Activated T-helper 1 cell treated with Interleukin-2 at 50 U/mL for 16 hours (primary cell): Measurements from ENCODE around the gene HDAC1.
"Not testable (repeated sequence)": the region's sequence is repeated elsewhere in the genome, so short reads cannot be mapped to it uniquely, and the experiment has no call there.

ENCODE experiments used
- DNase-seq: peaks from one replicate; pipeline ENCODE4 v3.0.0-alpha.2; 2020; ENCODE audit warnings: low read depth

Gene HDAC1

DNA sequence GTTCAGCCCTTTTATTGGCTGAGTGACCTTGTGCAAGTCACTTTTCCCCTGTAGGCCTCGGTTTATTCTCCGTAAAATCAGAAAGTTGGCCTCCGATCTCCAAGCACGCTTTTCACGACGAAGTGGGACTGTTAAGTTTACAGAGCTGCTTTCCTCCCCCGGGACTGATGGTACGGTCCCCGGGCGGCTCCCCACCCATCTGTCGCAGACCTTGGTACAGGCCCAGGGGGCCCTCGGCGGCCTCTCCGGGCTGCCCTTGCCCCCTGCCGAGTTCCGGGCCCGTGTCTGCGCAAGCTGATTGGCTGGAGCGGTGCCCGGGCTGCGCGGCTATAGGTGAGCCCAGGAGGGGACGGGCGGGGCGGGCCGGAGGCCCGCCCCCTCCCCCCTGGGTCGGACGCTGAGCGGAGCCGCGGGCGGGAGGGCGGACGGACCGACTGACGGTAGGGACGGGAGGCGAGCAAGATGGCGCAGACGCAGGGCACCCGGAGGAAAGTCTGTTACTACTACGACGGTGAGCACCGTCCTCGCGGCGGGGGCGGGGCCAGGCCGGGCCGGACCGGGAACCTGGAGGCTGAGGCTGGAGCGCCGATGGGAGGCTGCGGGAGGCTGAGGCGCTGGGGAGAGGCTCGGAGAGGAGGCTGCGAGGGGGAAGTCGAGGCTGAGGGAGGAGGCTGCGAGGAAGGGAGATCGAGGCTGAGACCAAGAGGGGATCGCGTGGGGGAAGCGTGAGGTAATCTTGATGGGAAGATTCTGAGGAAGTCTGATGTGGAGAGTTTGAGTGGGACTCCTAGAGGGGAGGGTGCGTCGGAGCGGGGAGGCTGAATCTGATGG, at the start of gene HDAC1:
Gene HDAC1 (plus strand): TSS at position 376 of the 831 bp plus-strand sequence. CDS start 87 bp downstream, at position 463.
- peak; percentile 97 for DNase-seq

DNA sequence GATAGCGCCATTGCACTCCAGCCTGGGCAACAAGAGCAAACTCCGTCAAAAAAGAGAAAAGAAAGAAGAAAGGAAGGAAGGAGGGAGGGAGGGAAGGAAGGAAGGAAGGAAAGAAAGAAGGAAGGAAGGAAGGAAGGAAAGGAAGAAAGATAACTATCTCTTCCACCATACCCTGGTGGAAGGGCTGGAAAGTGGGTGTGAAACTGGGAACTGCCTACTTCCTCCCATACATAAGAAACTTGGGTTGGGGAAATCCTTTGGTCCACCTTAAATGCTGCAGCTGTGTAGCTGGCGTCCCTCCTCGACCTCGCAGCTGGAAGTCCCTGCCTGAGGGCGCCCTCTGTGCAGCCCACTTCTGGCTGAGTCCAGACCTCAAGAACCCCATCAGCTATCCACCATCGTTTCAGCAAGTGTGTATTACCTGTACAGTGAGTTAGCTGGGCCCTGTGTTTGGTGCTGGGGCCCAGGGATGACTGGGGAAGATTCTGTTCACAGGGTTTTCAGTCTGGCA, 49.5 kb upstream of the HDAC1 start:
- DNase-seq, result no peak

DNA sequence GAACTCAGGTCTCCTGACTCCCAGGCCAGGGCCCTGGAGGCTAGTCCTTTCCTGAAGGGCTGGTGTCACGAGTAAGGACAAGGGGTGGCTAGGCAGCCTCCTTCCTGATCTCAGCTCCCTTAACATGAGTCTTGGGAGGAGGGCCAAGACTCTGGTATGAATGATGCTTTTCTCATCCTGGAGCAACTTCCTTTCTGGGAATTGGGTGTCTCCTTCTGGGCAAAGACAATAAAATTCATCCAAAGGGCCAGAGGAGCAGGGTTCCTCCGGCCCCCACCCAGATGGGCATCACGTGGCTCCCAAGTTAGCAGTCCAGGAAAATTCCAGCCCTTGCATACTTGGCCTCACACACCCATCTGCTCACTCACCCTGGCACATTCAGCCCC, 45.0 kb upstream of the HDAC1 start, which contains the start of gene FAM167B:
Gene FAM167B (plus strand): TSS at position 335 of the 386 bp plus-strand sequence. CDS start 200 bp downstream, outside the sequence.
- DNase-seq, result no peak

DNA sequence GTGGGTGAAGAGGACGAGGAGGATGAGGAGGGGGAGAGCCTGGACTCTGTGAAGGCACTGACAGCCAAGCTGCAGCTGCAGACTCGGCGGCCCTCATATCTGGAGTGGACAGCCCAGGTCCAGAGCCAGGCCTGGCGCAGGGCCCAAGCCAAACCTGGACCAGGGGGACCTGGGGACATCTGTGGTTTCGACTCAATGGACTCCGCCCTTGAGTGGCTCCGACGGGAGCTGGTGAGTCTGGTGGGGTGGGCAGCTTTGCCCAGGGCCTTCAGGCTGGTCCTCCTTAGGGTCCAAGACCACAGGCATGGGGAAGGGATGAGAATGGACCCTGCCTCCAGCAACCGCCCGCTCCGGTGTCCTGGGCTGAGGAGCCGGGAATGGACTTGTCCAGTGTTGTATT, 44.4 kb upstream of the HDAC1 start:
- DNase-seq, result no peak

DNA sequence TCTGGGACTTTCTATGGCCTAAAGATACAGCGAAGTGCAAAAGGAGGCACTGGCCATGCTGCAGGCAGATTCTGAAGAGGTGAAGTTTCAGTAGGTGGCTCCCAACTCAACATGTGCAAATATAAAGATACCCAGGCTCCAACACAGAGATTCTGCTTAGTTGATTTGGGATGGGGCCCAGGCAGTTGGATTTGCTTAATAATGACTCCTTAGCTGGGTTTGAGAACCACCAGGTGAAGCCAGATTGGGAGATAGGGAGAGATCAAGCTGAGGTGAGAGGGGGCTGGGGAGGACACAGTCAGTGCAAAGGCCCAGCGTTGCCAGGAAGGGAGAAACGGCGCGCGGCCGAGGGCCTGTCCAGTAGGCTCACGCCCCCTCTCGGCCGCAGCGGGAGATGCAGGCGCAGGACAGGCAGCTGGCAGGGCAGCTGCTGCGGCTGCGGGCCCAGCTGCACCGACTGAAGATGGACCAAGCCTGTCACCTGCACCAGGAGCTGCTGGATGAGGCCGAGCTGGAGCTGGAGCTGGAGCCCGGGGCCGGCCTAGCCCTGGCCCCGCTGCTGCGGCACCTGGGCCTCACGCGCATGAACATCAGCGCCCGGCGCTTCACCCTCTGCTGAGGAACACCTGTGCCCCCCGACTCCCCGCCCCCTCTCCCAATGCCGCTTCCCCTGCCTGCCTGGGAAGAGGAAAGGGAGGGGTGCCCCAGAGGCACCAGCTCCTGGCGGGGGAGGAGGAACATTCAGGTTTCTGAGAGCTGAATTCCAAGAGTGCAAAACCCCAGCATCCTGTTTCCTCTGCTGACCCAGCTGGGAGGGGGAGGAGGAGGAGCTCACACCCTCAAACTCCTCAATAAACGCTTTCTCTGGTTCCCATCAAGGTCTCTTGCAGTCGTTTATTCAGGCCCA, 43.6 kb upstream of the HDAC1 start:
- DNase-seq, result peak; percentile 52

DNA sequence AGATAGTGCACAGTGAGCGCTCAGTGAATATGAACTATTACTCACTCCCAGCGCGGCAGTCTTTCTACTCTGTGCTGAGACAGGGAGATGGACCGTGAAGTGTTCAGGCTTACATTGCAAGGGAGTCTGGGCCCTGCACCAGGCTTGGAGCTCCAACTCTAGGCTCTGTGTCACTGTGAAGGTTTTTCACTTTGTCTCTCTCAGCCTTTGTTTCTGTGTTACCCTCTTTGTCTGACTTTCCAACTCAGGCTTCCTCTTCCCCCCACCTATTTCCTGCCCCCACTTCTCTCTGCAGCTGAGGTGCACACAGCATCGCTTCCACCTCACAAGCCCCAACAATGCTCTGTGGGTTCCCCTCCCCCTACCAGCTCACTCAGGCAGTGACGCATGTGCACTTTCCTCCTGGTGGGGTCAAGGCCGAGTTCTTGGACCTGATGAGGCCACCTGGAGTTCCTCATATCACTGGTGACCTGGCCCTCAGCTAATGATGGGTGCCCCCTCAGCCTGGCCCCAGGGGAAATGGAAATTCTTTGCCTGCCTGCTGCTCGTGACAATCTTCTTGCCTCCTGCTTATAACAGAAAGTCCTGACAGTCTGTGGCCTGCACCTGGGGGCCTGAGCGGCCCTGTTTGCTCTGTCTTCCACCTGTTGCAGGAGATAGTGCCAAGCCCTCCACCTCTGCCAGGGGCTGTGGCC, 41.9 kb upstream of the HDAC1 start:
- DNase-seq, result peak; percentile 72

DNA sequence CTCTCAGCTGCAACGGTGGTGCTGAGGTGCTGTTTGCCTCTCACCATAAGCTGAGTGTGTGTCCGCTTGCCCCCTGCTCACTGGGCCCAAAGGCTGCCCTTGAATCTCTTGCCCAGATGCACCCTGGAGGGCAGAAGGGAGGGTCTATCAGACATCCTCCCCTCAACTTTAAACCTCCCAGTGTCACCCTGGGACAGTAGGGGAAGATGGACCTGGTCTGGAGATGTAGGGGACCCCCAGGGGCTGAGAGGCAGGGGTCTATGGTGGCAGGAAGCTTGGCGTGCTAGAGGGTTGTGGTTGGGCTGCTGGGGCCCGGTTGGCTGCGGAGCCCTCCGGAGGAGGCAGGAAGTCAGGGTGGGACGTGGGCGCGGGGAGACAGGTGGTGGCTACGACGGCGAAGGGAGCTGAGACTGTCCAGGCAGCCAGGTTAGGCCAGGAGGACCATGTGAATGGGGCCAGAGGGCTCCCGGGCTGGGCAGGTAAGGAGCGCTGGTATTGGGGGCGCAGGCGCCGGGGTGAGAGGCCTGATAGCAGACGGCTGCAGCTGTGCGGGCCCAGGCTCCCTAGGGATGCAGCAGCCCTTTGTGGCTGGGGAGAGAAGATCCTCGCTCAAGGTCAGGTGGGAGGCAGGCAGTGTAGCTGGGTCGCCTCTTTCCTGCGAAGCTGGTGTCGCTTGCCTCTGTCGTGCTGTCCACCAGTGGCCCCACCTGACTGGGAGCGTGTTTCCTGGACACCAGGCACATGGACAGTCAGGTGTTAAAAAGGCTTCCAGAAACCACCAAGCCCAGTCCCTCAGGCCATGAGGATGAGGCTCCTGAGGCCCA, 40.8 kb upstream of the HDAC1 start, which contains the start of gene LCK:
Gene LCK (plus strand): TSS at position 373 of the 824 bp plus-strand sequence. CDS start 23,065 bp downstream, outside the sequence.
- DNase-seq, result peak; percentile 60

DNA sequence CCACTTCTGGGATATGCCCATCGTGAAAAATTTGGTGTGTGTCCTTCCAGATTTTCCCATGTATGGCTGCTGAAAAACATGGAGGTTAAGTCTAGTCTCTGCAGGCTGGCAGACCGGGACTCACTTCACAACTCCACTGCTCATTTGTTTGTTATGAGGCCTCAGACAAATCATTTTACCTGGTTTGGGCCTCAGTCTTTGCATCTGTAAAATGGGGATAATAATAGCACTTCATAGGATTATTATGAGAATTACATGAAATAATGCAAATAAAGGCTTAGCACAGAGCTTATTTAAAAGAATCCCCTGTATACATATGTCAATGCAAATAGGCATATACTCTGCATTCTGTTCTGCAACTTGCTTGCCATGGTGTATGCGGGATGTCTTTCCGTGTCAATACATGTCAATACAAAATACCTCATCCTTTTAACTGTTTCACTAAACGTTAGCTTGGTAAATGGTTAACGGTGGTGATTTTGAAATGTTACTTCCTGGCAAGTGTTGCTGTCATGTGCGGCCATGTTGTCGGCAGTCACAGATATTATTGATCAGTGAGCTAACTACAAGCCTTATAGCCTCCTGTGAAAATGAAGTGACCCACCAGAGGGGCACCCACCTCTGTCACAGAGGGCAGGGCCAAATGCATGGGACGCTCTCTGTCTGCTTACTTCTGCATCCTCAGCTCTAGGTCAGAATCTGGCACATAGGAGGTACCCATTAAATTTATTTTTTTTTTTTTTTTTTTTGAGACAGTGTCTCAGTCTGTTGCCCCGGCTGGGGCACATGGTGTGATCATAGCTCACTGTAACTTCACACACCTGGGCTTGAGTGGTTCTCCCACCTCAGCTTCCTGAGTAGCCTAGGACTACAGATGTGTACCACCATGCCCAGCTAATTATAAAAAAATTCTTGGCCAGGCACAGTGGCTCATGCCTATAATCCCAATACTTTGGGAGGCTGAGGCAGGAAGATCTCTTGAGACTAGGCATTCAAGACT, 36.5 kb upstream of the HDAC1 start:
- no peak for DNase-seq

DNA sequence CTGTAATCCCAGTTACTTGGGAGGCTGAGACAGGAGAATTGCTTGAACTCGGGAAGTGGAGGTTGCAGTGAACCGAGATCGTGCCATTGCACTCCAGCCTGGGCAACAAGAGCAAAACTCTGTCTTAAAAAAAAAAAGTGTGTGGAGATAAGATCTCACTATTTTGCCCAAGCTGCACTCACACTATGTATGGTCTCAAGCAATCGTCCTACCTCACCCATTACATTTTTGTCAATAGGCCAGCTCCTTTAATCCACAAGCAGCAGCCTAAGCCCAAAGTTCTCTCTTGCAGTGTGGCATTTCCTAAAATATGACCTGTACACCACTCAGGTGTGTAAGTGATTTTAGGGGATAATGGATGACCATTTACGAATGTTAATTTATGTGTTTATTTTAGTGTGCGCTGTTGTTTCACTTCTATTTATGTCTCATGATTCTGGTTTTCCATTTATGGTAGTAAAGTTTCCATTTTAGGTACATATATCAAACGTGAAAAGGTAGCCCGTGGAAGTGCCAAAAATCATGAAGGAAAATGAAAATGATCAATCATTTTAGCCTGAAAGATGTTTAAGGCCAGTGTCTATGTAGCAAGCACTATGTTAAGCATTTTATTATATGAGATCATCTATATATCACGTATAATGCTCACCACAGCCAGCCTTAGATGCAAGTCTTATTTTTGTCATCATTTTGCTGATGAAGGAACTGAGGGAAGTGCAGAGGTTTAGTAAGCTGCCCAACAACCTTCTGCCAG, 35.2 kb upstream of the HDAC1 start:
- DNase-seq, result no peak

DNA sequence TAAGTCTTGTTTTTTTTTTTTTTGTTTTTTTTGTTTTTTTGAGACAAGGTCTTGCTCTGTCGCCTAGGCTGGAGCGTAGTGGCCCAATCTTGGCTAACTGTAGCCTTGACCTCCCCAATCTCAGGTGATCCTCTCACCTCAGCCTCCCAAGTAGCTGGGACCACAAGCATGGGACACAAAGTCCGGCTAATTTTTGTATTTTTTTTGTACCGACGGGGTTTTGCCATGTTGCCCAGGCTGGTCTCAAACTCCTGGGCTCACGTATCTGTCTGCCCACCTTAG, 34.7 kb upstream of the HDAC1 start:
- no peak for DNase-seq

DNA sequence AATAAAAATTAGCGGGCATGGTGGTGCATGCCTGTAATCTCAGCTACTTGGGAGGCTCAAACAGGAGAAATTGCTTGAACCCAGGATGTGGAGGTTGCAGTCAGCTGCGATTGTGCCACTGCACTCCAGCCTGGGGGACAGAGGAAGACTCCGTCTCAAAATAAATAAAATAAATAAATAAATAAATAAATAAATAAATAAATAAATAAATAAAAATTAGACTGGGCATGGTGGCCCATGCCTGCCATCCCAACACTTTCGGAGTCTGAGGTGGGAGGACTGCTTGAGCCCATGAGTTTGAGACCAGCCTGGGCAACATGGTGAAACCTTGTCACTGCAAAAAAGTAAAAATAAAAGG, 28.7 kb upstream of the HDAC1 start:
- DNase-seq, result not testable (repeated sequence)

DNA sequence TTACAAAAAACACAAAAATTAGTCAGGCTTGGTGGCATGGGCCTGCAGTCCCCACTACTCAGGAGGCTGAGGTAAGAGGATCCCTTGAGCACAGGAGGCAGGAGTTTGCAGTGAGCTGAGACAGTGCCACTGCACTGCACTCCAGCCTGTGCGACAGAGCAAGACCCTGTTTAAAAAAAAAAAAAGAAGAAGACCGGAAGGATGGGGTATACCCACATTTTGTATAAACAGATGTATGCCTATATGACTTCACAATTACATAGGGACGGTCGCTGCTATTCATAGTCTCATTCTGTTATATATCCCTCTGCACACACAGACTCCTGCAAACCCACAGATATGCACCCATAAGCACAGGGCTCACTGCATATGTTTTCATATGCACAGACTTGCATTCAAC, 28.1 kb upstream of the HDAC1 start:
- DNase-seq, result no peak

DNA sequence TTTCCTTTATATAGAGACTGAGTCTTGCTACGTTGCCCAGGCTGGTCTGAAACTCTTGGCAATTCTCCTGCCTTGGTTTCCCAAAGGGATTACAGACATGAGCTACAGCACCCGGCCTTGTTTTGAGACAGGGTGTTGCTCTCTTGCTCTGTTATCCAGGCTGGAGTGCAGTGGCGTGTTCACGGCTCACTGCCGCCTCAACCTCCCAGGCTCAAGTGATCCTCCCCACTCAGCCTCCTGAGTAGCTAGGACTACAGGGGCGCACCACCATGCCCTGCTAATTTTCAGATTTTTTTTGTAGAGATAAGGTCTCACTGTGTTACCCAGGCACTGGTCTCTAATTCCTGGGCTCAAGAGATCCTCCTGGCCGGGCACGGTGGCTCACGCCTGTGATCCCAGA, 26.0 kb upstream of the HDAC1 start:
- DNase-seq, result no peak

DNA sequence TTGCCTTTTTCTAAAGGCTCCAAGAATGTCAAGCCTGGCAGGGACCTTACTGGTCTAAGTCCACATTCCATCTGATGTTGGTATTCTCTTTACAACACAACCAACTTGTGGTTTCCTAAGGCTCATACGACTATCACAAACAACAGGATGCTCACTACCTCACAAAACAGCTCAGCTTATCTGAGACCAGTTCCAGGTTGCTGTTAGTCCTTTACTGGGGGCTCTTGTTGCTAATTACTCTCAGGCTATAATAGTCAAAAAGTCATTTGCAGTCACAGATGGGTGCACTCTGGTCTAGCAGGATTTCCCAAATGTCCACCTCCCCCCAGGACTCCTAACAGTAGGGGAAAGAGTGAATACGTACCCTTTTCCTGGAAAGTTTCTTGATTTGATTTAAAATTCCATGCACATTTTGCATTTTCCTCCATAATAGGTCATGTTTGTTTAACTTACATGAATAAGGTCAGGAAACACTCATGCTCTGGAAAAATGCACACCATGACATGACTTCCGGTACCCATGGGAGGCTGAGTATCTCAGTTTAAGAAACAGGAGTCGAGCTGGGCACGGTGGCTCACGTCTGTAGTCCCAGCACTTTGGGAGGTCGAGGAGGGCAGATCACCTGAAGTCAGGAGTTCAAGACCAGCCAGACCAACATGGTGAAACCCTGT, 24.8 kb upstream of the HDAC1 start:
- no peak for DNase-seq

DNA sequence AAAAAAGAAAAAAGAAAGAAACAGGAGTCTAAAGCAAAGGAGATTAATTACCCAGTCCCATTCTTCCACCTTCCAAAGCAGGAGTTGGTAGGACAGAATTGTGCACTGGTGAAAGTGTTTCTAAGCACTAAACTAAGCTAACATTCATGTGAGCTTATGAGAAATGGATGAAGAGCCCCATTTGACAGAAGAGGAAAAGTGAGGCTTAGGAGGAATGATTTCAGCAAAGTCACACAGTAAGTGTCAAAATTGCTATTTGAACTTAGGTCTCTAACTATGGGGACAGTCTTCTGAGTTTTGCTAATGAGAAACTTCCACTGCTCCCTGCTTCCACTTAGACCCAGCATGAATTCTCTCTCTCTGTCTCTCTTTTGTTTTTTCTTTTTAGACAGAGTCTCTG, 22.1 kb upstream of the HDAC1 start:
- DNase-seq, result no peak

DNA sequence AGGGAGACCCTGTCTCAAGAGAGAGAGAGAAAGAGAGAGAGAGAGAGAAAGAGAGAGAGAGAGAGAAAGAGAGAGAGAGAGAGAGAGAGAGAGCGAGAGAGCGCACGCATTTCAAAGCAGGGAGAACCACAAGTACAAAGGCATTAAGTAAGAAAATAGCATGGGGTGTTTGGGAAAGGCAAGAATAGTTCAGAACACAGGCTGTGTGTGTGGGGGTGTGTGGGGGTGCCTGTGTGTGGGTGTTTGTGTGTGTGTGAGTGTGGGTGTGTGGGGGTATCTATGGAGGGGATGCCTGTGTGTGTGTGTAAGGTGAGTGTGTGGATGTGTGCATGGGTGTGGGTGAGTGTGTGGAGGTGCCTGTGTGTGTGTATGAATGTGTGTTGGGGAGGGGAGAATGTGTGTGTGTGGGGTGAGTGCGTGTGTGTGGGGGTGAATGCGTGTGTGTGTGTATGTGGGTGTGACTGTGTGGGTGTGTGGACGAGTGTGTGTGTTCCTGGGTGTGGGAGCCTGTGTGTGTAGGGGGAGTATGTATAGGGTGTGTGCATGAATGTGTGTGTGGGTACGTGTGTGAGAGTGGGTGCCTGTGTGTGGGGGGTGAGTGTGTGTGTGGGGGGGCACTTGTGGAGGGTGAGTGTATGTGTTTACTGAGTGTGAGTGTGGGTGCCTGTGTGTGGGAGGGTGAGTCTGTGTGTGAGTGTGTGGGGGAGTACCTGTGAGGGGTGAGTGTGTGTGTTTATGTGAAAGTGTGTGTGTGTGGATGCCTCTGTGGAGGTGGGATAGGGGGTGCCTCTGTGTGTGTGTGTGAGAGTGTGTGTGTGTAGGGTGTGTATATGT, 19.1 kb upstream of the HDAC1 start:
- DNase-seq, result no peak

DNA sequence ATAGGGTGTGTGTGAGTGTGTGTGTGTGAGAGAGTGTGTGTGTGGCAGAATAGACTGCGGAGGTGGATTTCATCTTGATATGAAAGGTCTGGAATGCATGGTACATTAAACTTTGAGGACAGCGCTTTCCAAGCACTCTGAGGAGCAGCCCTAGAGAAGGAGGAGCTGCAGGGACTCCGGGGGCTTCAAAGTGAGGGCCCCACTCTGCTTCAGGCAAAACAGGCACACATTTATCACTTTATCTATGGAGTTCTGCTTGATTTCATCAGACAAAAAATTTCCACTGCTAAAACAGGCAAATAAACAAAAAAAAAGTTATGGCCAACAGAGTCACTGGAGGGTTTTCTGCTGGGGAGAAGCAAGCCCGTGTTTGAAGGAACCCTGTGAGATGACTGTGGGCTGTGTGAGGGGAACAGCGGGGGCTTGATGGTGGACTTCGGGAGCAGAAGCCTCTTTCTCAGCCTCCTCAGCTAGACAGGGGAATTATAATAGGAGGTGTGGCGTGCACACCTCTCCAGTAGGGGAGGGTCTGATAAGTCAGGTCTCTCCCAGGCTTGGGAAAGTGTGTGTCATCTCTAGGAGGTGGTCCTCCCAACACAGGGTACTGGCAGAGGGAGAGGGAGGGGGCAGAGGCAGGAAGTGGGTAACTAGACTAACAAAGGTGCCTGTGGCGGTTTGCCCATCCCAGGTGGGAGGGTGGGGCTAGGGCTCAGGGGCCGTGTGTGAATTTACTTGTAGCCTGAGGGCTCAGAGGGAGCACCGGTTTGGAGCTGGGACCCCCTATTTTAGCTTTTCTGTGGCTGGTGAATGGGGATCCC, 18.3 kb upstream of the HDAC1 start:
- DNase-seq, result peak; percentile 81
